ENCODE data around the gene ZNF627. TPM values are rescaled to one million over a fixed set of nuclear protein-coding genes. Genes with fewer than 3 reads are reported as not detected.
A peak's percentile ranks its signal among the peaks of the same experiment; 100 is the strongest.
"Not testable (repeated sequence)": the region's sequence is repeated elsewhere in the genome, so short reads cannot be mapped to it uniquely, and the experiment has no call there.

Gene ZNF627
- total RNA-seq (2014; rRNA removed; shearing (Covaris generic); ENCODE audit: low replicate concordance): 26.2 and 34.4 TPM in 2 replicates

- in situ Hi-C loops (cut with HindIII; ENCODE audit: low pct_unique_long_range_greater_than_20kb, low sequenced_read_pairs): no loop called here
- DNase-seq (ENCODE audit: low read depth): peak; percentile 96
Measured at GRCh38 chr19:11597202-11598102, at the start of gene ZNF627. Gene ZNF627 (plus strand): TSS chr19:11597483. CDS start chr19:11597628, 145 bp downstream.

- in situ Hi-C loops (cut with HindIII; ENCODE audit: low pct_unique_long_range_greater_than_20kb, low sequenced_read_pairs): no loop called here
Measured at GRCh38 chr19:11547929-11548700, 49.2 kb upstream of the ZNF627 start.

GRCh38 chr19:11549386-11549953, 47.8 kb upstream of the ZNF627 start:
- DNase-seq (ENCODE audit: low read depth): no peak
- in situ Hi-C loops (cut with HindIII; ENCODE audit: low pct_unique_long_range_greater_than_20kb, low sequenced_read_pairs): no loop called here

More at GRCh38 chr19:11547929-11548700, 49.2 kb upstream of the ZNF627 start:
- DNase-seq (ENCODE audit: low read depth): no peak

- no peak for DNase-seq (ENCODE audit: low read depth)
- in situ Hi-C loops (cut with HindIII; ENCODE audit: low pct_unique_long_range_greater_than_20kb, low sequenced_read_pairs): no loop called here
Measured at GRCh38 chr19:11550265-11550664, 47.0 kb upstream of the ZNF627 start.

GRCh38 chr19:11551603-11552235, 45.6 kb upstream of the ZNF627 start:
- no peak for DNase-seq (ENCODE audit: low read depth)
- in situ Hi-C loops (cut with HindIII; ENCODE audit: low pct_unique_long_range_greater_than_20kb, low sequenced_read_pairs): no loop called here

GRCh38 chr19:11552666-11553372, 44.5 kb upstream of the ZNF627 start:
- in situ Hi-C loops (cut with HindIII; ENCODE audit: low pct_unique_long_range_greater_than_20kb, low sequenced_read_pairs): no loop called here

GRCh38 chr19:11554160-11554559, 43.1 kb upstream of the ZNF627 start:
- no peak for DNase-seq (ENCODE audit: low read depth)
- in situ Hi-C loops (cut with HindIII; ENCODE audit: low pct_unique_long_range_greater_than_20kb, low sequenced_read_pairs): no loop called here

More at GRCh38 chr19:11552666-11553372, 44.5 kb upstream of the ZNF627 start:
- DNase-seq (ENCODE audit: low read depth): no peak

GRCh38 chr19:11555246-11555645, 42.0 kb upstream of the ZNF627 start:
- in situ Hi-C loops (cut with HindIII; ENCODE audit: low pct_unique_long_range_greater_than_20kb, low sequenced_read_pairs): no loop called here
- DNase-seq (ENCODE audit: low read depth): no peak

GRCh38 chr19:11556634-11557420, 40.5 kb upstream of the ZNF627 start:
- no peak for DNase-seq (ENCODE audit: low read depth)
- in situ Hi-C loops (cut with HindIII; ENCODE audit: low pct_unique_long_range_greater_than_20kb, low sequenced_read_pairs): no loop called here

- in situ Hi-C loops (cut with HindIII; ENCODE audit: low pct_unique_long_range_greater_than_20kb, low sequenced_read_pairs): no loop called here
- peak; percentile 95 for DNase-seq (ENCODE audit: low read depth)
Measured at GRCh38 chr19:11558881-11559828, 38.1 kb upstream of the ZNF627 start, which contains the start of gene ELOF1. Gene ELOF1 (minus strand): TSS chr19:11559230. CDS start chr19:11554347, 4,883 bp downstream.

GRCh38 chr19:11560404-11561051, 36.8 kb upstream of the ZNF627 start:
- DNase-seq (ENCODE audit: low read depth): peak; percentile 74
- in situ Hi-C loops (cut with HindIII; ENCODE audit: low pct_unique_long_range_greater_than_20kb, low sequenced_read_pairs): no loop called here

GRCh38 chr19:11563532-11563931, 33.8 kb upstream of the ZNF627 start:
- DNase-seq (ENCODE audit: low read depth): no peak
- in situ Hi-C loops (cut with HindIII; ENCODE audit: low pct_unique_long_range_greater_than_20kb, low sequenced_read_pairs): no loop called here

- DNase-seq (ENCODE audit: low read depth); in situ Hi-C loops (cut with HindIII; ENCODE audit: low pct_unique_long_range_greater_than_20kb, low sequenced_read_pairs): not testable (repeated sequence)
Measured at GRCh38 chr19:11564082-11564807, 33.0 kb upstream of the ZNF627 start.

- DNase-seq (ENCODE audit: low read depth); in situ Hi-C loops (cut with HindIII; ENCODE audit: low pct_unique_long_range_greater_than_20kb, low sequenced_read_pairs): not testable (repeated sequence)
Measured at GRCh38 chr19:11565649-11565980, 31.7 kb upstream of the ZNF627 start.

- in situ Hi-C loops (cut with HindIII; ENCODE audit: low pct_unique_long_range_greater_than_20kb, low sequenced_read_pairs): no loop called here
- no peak for DNase-seq (ENCODE audit: low read depth)
Measured at GRCh38 chr19:11566164-11566563, 31.1 kb upstream of the ZNF627 start.

All from Caki2 (cell line).